GM18861 (cell line): ENCODE measurements around the gene FXN.
A peak's percentile ranks its signal among the peaks of the same experiment; 100 is the strongest.
"Not testable (repeated sequence)": the region's sequence is repeated elsewhere in the genome, so short reads cannot be mapped to it uniquely, and the experiment has no call there.

Experiments used
- ATAC-seq: cut with Tn5 transposase; IDR thresholded peaks from one replicate; pipeline ENCODE4 v1.9.1; 2021; ENCODE audit not compliant: unreplicated experiment

Gene FXN

DNA sequence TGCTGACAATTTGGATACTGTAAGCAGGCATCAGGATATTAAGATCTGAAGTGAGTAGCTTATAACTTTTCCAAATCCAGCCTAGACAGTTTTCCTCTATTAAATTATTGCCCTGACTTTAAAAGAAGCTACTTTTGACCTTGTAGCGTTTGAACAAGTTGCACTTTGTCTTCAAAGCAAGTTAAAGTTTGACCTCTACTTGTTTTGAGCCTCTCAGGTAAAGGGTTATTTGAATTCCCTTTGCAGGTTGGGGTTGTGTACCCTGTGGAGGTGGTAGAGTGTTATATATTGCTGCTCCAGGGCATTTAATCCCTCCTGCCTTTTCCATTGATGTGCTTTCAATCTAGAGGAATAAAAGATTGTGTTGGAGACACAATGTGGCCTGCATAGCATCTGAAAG, 30.1 kb downstream of the FXN start:
- ATAC-seq: no peak

DNA sequence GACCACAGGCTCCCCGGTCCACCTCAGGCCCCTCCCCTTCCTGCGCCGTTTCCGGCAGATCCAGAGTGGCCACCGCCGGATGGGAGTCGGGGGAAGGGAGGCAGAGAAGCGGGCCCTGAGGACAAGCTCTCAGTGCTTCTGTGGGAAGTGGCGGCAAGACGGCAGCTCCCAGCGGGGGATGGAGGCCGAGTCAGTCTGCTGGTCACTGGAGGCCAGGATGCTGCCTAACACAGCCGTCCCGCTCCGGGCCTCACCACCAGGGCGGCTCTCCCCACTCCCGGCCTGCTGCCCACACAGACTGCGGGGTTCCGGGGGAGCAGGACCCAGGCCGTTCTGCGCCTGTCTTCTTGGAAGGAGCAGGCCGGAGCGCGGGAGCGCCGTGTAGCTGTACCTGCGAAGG, 31.4 kb downstream of the FXN start:
- ATAC-seq: no peak

DNA sequence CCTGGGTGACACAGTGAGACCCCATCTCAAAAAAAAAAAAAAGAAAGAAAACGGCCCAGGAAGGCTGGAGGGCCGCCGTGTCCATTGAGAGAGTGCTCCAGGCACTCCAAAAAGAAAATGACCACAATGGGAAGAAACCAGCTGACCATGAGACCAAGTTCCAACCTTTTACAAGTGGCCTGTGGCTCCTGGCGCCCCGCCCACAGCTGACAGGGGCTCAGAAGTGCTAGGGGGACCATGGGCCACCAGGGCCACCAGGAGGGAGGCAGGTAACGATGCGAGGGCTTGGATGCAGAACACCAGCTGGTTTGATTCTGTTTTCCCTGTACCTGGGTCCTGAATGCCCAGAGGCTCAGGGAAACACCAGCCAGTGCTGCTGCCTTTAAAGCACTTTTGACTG, 34.6 kb downstream of the FXN start:
- ATAC-seq: no peak

DNA sequence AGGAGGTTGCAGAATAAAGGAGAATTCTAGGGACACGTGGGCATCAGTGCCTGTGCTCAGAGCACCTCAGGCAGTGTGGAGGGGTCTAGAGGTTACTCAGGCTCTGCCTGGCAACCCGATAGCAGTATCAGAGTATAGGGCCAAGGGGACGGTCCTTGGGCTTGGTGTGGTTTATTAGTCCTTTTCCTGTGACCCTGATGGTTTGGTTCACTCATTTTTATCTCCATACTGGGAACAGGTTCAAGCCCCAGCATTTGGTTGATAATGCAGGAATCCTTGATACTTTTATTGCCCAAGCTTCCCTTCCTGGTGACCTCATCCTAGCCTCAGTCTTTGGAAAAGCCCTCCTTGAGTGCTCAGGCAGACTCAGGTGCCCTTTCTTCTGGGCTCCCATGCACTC, 35.5 kb downstream of the FXN start:
- no peak for ATAC-seq

DNA sequence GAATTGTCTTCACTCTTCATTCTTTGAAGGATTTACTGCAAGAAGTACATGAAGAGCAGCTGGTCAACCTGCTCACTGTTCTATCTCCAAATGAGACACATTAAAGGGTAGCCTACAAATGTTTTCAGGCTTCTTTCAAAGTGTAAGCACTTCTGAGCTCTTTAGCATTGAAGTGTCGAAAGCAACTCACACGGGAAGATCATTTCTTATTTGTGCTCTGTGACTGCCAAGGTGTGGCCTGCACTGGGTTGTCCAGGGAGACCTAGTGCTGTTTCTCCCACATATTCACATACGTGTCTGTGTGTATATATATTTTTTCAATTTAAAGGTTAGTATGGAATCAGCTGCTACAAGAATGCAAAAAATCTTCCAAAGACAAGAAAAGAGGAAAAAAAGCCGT, 37.6 kb downstream of the FXN start:
- ATAC-seq: no peak

DNA sequence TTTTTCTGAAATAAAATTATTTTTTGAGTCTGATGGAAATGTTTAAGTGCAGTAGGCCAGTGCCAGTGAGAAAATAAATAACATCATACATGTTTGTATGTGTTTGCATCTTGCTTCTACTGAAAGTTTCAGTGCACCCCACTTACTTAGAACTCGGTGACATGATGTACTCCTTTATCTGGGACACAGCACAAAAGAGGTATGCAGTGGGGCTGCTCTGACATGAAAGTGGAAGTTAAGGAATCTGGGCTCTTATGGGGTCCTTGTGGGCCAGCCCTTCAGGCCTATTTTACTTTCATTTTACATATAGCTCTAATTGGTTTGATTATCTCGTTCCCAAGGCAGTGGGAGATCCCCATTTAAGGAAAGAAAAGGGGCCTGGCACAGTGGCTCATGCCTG, 39.2 kb downstream of the FXN start:
- ATAC-seq: no peak

DNA sequence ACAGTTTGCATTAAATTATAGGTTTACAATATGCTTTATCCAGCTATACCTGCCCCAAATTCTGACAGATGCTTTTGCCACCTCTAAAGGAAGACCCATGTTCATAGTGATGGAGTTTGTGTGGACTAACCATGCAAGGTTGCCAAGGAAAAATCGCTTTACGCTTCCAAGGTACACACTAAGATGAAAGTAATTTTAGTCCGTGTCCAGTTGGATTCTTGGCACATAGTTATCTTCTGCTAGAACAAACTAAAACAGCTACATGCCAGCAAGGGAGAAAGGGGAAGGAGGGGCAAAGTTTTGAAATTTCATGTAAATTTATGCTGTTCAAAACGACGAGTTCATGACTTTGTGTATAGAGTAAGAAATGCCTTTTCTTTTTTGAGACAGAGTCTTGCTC, 41.0 kb downstream of the FXN start:
- ATAC-seq: no peak

DNA sequence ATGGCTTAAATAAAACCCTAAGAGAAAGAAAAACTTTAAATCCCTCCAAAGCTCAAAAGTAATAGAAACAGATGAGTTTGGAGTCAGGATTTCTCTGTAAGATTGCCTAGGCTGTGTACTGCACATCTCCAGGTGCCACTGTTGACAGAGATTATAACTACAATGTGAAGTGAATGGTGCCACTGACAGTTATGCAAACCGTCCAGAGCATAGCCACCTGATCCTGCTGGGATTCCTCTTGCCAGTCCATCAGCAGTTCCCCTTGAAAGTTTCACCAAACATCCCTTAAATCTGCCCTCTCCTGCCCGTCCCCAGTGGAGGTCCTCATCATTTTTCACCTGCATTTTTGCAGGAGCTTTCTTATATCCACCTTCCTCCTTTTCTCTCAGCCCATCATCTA, 42.5 kb downstream of the FXN start:
- ATAC-seq: no peak

DNA sequence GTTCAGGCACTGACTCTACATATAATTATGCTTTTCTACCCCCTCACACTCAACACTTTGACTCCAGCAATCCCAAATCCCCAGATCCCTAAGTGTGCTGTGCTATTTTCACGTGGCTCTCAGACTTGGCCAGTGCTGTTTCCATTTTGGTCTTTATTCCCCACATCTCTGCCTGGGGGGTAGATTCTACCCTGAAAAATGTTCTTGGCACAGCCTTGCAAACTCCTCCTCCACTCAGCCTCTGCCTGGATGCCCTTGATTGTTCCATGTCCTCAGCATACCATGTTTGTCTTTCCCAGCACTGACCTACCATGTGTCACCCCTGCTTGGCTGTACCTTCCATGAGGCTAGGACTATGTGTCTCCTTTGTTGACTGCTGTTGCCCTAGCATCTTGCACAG, 43.0 kb downstream of the FXN start:
- ATAC-seq: no peak

DNA sequence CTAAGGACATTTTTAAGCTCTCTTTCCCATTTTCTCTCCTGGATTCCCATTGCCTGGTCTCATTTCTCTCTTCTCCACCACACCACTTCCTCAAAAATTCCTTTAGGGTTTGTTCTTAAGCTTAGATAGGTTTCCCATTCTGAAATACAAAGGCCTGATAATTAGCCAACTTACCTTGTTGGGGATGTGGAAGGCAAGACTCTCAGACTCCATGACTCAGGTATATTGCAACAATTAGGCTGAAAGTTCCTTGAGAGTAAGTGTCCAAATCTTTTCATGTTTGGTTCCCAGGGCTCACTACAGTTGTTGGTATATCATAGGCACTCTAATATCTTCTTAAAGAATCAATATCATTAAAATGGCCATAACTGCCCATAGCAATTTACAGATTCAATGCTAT, 43.6 kb downstream of the FXN start:
- ATAC-seq: no peak

DNA sequence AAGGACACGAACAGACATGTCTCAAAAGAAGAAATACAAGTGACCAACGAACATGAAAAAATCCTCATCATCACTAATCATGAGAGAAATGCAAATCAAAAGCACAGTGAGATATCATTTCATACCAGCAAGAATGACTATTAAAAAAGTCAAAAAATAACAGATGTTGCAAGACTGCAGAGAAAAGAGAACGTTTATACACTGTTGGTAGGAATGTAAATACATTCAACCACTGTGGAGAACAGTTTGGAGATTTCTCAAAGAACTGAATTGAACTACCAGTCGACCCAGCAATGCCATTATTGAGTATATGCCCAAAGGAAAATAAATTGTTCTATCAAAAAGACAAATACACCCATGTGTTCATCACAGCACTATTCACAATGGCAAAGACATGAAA, 45.7 kb downstream of the FXN start:
- no peak for ATAC-seq

DNA sequence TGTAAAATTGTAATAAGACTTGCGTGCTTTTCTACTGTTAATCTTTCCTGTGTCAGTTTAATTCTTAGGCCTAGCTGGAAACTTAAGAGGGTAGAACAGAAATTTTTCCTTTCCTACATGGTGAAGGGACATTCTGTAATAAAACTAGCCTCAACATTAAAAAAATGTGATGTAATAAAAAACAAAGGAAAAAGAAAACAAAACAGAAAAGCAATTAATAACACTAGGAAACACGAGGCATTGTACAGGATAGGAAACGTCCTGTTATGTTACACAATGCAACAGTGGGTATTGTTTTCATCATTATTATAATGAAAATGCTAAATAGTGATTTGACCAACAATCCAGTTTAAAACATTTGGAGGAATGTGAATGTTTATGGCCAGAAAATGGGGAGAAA, 47.8 kb downstream of the FXN start:
- no peak for ATAC-seq

DNA sequence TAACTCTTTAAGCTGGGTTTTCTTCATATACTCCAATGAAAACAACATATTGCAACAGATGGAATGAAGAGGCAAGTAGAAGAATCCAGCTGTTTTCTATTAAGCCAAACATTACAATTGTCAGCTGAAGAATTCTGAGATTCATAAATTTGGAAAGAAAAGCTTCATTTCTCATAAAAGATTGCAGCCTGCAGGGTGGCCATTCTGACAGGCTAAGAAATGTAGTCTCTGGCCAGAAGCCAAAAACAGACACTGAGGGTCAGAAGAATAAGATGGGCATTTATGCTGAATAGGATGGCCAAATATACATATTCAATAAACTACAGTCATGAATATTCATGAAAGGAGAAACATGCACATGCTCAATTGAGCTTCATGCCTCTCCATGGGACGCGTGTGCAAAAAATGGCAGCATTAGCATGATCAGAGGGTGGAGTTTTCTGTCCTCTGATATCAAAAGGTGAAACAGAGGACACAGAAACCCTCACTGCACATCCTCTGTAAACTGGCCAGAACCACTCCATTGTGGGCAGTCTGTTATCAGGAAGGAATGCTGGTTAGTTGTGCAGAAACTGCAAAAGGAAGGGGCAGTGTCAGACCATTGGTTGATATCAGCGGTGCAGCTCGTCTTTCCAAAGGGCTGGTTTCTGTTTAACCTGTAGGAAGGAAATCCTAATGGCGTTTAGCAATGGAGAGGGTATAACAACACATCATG, 50.2 kb downstream of the FXN start:
- no peak for ATAC-seq

DNA sequence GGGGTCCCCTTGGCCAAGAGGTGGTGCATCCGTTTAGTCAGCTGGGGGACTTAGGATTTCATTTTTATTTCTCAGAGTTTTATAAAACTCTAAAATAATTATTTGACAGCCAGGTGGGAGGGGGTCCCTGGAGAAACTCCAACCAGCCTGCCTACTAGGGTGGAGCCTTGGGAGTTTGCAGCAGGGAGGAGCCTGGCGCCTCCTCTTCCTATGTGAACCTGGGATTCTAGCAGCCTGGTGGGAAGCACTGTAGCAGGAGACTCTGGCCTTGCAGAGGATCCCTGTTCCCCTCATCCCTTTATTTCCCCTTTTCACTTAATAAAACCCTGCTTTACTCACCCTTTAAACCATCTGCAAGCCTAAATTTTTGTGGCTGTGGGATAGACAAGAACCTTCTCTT, 50.8 kb downstream of the FXN start:
- no peak for ATAC-seq

DNA sequence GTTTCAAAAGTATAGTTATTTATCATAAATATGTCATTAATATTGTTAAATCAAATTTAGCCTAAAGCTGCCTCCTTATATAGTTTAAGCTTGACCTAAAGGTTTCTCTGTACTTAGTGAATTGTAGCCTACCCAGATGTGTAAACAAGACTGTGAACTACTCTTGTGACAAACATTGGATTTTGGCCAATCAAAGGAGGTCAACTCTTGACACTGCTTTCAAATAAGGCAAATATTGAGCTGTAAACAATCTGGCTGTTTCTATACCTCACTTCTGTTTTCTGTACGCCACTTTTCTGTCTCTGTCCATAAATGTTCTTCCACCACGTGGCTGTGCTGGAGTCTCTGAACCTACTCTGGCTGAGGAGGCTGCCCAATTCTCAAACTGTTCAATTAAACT, 51.2 kb downstream of the FXN start:
- ATAC-seq: no peak

DNA sequence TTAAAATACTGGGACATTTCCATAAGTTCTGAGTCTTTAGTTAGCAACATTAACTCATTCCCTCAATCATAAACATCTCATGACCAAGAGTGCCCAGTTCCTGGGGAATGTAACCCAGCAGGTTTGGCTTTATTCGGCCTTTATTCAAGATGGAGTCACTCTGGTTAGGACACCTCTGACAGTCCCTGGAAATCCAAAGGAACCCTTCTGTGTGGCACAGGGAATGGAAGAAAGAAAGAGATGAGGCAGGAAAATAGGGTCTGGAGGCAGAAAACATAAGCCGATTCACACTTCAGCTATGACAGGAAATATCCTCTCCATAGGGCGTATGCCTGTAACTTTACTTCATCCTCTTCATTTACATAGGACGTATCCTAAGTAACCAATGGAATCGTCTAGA, 53.5 kb downstream of the FXN start:
- ATAC-seq: no peak

DNA sequence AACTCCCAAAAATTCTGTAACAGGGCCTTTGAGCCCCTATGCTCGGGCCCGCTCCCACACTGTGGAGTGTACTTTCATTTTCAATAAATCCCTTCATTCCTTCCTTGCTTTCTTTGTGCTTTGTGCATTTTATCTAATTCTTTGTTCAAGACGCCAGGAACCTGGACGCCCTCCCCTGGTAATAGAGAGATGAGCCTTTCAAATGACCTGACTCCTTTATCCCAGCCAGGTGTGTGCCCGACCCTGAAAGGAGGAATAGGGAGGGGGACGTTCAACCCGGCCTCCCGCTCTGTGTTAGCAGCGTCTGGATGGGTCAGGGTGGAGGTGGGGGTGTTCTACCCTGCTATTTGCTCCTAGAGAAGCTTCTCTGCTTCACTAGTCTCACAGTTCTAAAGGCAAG, 53.9 kb downstream of the FXN start:
- no peak for ATAC-seq

DNA sequence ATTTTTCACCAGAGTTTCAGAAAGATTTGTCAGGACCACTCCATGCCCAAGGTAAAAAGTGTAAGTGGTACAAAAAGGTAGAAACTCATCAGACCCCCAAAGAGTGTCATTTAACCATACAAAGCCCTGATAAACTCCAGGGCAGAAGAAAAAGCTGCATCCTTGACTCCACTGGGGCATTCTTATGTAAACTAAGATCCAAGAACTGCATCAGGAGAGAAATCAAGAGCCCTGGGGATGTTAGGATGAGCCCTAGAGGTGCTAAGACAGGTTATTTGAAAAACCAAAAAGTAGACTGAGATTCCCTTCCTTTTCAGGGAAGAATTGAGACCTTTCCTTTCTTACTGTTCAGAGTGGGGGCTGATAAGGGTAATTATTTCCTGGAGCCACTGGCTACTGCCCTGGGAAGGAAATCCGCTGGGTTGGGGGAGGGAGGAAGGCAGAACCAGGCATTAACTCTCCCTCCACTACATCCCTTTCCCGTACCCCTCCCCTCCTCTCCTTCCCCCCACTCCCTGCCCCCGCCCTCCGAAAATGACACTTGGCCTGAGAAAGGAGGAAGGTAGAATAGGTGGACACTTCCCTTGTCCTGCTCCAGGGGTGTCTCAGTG, 54.7 kb downstream of the FXN start:
- ATAC-seq: no peak

DNA sequence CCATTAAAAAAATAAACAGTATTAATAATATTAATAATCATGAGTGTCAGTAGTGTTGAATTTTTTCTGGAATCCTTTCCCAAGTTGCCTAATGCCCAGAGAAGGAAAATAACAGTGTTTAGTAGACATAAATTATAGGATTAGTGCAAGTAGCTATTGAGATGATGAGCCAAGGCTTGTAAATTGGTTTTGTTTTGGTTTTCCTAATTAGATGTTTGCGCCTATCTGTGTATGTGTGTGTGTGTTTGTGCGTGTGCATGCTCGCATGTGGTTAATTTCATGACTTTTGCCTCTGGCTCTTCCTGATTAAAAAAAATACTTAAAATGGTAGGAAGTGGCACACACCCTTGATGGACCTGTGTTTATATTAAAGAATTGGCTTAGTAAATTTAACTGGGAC, 55.4 kb downstream of the FXN start:
- no peak for ATAC-seq

DNA sequence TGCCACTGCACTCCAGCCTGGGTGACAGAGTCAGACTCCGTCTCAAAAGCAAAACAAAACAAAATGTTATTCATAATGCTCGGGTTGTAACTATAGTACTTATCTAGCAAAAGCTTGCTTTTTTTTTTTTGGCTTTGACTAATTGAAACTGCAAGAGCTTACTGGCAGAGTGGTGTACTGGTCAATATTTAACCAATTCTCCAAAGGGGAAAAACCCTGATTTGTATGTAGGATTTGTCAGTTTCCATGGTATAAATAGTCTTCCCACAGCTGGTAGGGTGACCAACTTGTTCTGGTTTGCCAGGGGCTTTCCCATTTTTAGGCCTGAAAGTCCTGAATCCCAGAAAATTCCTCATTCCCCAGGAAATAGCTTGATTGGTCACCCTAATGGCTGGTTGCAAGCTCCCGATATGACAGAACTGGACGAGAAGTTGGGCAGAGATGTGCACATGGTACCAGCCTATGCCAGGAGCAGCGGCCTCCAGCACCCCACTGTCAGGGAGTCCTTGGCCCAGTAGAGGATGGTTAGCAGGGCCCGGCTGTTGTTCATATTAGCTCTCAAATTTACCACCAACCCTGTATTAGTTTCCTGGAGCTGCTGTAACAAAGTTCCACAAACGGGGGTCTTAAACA, 58.0 kb downstream of the FXN start:
- ATAC-seq: peak; percentile 60

DNA sequence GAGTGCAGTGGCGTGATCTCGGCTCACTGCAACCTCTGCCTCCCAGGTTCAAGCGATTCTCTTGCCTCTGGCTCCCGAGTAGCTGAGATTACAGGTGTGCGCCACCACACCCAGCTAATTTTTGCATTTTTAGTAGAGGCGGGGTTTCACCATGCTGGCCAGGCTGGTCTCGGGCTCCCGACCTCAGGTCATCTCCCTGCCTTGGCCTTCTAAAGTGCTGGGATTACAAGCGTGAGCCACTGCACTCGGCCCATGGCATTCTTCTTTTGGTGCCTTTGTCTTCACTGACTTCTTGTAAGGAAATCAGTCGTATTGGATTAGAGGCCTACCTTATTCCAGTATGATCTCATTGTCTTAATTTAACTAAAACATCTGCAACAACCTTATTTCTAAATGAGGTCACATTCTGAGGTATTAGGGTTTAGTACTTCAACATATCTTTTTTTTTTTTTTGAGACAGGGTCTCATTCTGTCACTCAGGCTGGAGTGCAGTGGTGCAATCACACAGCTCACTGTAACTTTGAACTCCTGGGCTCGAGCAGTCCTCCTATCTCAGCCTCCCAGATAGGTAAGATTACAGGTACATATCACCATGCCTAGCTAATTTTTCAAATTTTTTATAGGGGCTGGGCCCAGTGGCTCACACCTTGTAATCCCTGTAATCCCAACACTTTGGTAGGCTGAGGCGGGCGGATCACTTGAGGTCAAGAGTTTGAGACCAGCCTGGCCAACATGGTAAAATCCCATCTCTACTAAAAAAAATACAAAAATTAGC, 59.0 kb downstream of the FXN start:
- not testable (repeated sequence) for ATAC-seq

DNA sequence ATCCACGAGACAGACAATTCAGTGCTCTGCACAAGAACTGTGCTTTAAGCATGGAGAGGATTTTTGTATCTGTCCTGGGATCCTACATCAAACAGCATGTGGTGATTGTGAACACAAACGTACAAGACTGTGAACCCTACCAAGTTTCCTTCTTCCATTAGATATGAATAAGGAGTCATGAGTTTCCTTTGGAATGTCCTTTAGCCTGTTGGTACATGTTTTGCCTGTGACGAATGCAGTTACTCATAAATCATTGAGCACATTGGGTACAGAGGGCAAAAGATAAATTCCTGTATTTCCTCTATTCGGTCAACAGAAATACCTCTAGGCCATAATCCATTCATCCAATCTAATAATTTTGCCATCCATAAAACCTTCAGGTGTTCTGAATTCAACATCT, 61.5 kb downstream of the FXN start:
- ATAC-seq: no peak
